NOMO-1 treated with DMSO at 0.1 percent for 48 hours (cell line): ENCODE results near the gene IRGQ.
A peak's percentile ranks its signal among the peaks of the same experiment; 100 is the strongest.
"Not testable (repeated sequence)": the region's sequence is repeated elsewhere in the genome, so short reads cannot be mapped to it uniquely, and the experiment has no call there.

ENCODE experiments used
- DNase-seq: peaks from one replicate; lab custom pipeline; 2025; ENCODE audit not compliant: unreplicated experiment; lab: John Stamatoyannopoulos, UW

Gene IRGQ

DNA sequence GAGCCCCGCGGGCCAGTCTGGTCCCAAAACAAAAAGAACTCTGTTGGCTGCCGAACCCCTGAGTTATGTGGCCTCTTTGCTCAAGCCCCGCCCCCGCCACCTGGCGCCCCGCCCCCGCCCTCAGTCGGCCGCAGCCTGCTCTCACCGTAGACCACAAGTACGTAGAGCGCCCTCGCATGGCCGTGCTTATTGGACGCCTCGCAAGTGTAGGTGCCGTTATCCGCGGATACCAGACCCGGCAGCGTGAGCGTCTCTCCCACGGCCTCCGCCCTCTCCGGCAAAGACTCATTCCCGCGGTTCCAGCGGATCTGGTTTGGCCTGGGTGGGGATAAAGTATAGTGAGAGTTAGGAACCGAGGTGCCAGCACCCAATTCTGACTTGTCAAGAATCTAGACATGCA lies 29.0 kb upstream of the IRGQ start:
- no peak for DNase-seq

DNA sequence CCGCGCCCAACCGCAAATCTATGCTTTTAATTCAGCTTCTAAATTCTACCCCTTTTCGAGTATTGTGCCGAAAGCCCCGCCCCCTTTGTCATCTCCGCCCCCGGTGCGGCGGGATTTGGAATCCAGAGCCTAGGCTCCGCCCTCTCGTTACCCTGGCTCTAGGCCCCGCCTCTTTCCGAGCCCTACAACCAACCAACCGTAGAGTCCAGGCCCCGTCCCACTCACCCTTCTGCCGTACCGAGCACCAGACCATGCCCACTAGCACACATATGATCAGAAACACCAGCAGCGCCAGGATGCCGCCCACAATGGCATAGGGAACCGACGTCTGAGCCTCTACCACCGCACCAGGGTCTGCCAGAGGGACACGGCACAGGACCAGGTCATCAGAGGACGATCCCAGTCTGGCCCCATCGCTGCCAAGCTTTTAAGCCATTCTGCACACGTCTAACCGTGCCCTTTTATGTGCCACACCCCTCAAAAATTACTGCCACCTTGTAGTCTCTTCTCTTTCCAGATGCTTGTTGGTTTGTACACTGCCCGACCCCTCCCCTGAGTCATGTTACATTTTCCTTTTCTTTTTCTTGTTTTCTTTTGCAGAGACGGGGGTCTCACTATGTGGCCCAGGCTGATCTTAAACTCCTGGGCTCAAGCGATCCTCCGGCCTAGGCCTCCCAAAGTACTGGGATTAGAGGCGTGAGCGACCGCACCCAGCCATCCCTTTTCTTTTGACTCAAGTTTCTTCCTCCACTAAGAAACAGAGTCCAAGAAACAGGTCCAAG lies 28.1 kb upstream of the IRGQ start:
- DNase-seq: no peak

DNA sequence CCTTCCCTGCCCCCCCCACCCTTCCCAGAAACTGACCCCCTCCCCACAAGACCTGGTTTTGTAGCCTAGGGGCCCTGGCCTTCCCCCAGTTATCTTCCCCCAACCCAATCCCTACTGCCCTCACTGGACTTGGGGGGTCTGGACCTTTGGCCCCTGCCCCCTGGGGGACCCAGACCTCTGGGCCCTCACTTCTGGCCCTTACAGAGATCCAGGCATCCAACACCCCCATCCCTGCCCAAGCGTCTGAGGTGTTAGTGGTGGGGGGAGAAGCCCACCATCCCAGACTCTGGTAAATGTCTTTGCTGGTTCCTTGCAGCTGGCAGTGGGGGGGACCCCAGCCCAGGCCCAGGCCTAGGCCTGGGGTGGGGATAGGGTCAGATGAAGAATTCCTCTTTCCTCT lies 27.0 kb upstream of the IRGQ start:
- DNase-seq: no peak

DNA sequence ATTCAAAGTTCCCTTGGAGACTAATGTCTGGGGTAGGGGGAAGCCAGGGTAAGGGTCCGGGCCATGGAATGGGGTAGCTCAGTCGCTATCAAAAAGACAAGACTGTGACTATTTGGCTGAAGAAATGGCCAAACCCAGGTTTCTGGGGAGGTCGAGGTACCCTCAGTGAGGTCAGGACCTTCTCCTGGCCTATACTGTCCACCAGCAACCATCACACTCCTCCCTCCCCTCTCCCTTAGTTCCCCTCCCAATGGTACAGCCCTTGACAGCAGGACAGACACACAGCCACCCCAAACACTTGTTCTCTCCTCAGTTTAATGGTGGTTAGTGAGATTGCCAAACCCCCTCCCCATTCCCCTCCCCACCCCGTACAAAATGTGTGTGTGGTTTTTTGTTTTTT lies 26.1 kb upstream of the IRGQ start:
- no peak for DNase-seq

DNA sequence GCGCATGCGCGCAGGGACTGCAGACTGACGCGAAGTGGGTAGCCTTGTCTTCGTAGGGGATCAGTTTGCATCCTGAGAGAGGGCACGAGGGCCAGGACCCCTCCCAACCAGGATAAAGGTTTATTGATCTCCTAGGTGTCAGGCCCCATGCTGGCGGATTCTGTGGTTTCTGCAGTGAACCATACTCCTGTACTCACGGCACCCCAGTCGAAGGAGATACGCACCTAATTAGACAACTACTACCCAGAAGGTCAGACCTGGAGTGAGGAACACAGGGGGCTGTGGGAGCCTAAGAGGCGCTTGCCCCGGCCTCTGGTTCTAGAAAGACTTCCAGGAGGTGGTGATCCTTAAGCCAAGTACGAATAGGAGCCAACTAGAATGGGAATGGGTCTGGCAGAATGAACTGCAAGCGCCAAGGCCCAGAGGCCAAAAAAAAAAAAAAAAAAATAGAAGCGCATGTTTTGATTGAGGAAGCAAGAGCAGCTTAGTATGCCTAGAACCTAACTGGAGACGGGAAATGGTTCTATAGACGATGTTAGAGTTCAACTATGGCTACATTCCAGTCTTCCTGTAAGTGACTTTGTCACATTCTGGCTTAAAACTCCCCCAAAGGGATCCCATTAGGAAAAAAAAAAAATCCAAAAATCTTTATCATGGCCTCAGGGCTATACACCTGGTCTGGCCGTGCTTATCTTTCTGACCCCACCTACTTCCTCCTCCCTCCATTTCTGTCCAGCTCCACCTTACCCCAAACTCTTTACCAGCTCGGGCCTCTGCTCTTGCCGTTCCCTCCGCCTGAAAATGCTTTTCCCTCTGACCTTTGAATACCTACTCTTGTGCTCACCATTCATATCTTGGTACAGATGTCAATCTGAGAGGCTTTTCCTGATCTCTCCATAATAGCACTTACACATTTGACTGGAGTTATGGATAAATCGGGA lies 24.4 kb upstream of the IRGQ start:
- DNase-seq: no peak

DNA sequence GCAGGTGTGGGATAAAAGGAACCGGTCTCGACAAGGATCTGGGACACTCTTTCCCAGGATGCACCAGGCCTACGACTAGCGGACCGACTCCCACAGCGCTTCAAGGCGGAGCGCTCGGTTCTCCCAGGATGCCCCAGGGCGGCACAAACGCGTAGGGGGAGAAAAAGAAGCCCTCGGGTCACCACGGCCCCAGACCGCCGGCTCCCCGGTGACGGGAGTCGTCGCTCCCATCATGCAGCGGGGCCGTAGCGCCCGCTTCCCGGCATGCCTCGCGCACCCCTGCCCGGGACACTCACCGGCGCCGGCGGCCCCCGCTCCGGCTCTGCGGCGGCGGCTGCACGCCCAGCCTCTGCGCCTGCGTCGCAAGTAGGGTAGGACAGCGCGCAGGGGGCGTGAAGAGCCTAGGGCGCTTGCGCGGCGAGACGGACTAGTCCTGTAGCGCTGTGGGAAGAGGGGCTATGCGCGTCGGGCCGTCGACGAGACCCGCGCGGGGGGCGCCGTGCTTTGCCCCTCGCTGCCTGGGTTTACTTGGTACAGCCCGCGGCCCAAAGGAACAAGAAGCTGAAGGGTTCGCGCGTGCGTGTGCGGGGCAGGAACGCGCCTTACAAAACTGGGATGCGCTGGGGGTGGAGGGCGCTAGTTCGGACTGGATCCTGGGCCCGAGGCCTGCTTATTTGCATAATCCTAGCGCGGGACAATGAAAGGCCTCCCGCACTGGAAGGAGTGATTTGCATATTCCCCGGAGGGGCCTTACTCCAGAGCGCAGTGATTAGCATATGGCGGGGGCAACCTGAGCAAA lies 23.5 kb upstream of the IRGQ start, which contains the start of gene ZNF428:
Gene ZNF428, minus strand, starts transcription at position 368 of the 799 bp plus-strand sequence. CDS start 5,325 bp downstream, outside the sequence.
- DNase-seq: peak; percentile 69

DNA sequence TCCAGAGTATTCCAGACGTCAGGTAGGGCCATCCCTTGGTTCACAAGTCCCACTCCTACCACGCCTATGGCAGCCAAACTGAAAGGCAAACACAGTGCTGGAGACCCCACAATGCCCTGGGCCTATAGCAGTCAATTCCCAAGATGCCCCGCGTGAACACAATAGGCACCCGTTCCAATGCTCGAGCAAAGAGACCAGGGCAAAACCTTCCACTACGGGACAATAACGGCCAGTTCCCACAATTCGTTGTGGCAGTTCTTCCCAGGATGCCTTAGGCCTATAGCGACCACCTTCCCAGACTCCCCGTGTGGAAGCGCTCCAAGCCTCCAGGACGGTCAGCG lies 23.0 kb upstream of the IRGQ start:
- peak; percentile 11 for DNase-seq

DNA sequence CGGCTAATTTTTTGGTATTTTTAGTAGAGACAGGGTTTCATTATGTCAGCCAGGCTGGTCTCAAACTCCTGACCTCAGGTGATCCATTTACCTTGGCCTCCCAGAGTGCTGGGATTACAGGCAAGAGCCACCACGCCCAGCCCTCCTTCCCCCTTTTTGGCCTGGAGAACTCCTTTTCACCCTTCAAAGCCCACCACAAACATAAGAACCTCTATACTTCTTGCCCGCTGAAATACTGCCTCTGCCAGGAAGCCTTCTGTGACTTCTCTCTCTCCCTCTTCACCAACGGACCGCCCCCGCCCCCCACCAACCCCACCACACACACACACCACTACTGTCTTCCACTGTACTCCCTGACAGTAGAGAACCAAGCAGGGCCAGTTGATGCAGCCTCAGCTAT lies 21.0 kb upstream of the IRGQ start:
- no peak for DNase-seq

DNA sequence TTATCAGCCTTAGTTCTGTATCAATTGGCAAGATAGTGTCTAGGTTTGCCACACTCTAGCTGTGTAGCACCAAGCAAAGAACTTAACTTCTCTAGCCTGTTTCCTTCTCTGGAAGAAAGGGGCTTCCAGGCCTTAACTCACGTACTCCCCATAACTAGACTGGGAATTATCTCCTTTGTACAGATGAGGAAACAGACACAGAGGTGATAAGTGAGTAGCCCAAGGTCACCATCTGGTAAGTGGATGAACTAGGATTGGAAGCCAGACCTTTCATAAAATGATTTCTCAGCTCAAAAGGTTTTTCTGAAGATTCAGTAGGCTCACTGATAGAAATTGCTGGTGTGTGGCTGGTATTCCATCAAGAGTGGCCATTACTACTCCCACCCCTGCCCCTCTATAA lies 20.4 kb upstream of the IRGQ start:
- DNase-seq: no peak

DNA sequence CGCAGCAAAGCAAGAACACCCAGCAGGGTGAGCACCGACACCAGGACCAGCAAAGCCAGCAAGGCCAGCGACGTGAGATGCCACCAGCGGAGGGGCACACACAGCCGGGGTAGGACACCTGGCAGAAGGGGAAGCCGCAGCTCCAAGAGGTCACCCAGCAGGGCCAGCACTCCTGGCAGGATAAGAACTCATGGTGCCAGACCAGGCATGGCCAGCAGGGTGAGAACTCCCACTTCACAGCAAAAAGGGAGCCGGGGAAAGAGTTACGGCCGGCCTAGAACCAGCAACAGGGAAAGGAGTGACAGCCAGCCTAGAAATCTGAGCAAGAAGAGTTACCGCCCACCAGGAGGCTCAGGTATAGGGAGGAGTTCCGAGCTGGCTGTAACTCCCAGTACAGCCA lies 16.4 kb upstream of the IRGQ start:
- DNase-seq: no peak

DNA sequence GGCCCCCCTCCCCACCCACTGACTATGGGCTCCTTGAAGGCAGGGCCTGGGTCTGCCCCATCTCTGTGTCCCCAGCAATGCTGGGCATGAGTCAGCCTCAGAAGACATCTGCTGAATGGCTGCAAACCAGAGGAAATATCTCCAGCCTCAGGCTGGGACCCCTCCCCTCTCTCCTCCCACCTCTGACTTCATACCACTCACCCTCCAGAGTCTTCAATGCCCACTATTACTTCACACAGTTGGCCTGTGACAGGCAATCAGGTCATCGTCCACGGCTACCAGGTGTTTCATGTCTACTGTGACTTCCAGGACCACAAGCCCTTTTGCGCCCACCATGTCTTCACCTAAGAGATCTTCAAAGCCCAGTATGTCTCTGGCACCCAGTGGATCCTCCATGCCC lies 15.9 kb upstream of the IRGQ start, which contains the start of gene SRRM5:
Gene SRRM5, plus strand, starts transcription at position 301 of the 400 bp plus-strand sequence. Its CDS starts 34 bp downstream, at position 335.
- DNase-seq: no peak

DNA sequence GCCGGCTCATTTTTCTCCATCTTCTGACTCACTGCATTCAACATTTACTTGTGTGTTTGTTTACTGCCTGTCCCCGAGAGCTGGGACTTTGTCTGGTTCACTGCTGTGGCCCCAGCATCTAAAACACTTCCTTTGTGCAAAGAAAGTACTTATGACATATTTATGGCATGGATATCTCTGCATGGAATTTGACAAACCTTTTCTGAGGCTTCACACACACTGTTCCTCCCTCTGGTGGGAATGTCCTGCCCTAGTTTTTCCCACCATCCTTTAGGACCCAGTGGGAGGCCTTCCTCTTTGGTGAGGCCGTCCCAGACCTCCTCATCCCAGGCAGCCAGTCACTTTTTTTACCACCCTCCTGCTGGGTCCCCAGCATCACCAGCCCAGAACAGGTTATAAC lies 14.6 kb upstream of the IRGQ start:
- no peak for DNase-seq

DNA sequence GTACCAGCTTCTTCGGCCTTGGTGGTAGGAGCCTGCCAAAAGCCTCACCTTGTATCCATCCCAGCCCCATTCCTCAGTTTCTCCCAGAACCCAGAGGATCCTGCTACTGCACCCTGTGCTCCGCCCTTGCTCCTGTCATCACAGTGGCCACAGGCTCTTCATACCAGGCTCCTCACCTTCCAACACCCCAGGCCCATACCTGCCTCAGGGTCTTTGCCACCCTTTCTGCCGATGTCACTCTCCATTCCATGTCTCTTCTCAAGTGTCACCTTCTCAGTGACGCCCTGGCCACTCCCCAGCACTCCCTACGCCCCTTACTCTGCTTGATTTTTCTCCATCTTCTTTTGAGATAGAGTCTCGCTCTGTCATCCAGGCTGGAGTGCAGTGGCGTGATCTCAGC lies 13.9 kb upstream of the IRGQ start:
- no peak for DNase-seq

DNA sequence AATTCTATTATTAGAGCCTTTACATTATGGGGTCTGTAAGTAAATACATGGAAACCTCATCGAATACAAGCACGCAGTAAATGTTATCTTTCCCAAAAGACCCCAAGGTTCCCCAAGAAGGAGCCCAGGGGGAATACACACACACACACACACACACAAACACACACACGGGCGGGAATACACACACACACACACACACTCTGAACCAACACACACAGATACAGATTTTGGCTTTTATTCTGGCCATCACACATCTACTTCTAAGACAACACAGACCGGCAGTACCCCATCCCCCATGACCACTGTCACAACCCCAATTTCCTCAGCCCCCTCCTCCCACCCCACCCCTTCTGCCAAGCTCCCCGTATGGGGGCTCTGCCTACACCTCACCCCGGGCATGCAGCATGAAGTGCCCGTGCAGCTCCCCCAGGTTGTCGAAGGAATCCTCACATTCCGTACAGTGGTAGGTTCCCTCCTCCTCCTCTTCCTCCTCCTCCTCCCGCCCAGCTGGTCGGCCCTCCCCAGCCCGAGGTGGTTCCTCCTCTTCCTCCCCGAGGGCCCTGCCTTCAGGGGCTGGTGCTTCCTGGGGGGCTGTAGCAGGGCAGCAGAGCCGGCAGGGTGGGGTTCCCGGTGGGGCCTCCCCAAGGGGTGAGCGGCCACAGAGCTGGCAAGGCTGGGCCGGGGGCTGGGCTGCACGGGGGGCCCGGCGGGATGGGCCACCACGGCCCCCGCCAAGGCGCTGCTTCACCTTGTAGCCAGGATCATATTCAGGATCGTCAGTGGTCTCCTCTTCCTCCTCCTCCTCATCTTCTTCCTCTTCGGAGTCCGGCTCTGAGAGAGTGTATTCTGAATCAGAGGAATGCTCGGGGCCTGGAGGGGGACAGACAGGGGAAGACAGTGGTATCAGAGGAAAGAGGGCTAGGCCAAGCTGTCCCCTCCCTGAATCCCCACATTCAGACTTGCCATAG lies 11.6 kb upstream of the IRGQ start:
- DNase-seq: no peak

DNA sequence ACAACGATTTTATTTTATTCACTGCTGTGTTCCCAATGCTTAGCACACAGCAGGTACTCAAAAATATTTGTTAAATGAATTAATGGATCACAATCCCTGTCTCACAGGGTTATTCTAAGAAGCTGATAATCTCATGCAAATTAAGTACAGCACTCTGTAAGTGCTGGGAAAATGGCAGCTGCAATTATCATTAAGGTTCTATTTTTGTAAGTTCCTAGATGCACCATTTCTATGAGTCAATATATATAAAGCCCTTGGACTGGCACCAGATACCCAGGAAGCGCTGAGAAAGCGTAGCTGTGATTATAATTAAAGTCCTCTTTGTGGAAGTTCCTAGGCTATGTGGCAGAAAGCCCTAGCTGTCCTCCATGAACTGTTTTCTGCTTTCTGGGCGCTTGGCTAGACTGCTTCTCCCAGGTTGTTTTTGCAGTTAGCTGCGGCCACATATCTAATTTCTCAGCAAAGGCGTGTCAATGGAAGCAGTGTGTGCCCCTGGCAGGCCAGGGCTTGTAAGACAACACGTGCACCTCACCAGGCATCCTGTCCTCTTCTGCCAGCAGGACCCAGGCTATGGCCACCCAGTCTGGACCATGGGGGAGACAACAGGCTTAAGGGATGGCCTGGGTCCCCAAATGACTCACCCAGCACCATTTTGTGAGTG lies 10.8 kb upstream of the IRGQ start:
- DNase-seq: no peak

DNA sequence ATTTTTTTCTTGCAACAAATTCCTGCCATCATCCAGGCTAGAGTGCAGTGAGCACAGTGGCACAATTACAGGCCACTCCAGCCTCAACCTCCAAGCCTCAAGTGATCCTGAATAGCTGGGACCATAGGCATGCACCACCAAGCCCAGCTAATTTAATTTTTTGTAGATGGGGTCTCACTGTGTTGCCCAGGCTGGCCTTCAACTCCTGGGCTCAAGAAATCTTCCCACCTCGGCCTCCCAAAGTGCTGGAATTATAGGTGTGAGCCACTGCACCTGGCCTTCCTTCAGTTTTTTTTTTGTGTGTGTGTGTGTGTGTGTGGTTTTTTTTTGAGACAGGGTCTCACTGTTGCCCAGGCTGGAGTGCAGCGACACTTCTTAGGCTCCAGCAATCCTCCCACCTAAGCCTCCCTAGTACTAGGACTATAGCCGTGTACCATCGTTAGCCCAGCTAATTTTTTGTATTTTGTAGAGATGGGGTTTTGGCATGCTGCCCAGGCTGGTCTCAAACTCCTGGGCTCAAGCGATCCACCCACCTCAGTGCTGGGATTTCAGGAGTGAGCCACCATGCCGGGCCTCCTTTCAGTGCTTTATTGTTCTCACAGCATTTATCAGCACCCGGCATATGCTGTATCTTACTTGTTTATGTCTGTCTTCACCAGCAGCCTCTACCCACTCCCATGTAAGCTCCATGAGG lies 10.1 kb upstream of the IRGQ start:
- no peak for DNase-seq

DNA sequence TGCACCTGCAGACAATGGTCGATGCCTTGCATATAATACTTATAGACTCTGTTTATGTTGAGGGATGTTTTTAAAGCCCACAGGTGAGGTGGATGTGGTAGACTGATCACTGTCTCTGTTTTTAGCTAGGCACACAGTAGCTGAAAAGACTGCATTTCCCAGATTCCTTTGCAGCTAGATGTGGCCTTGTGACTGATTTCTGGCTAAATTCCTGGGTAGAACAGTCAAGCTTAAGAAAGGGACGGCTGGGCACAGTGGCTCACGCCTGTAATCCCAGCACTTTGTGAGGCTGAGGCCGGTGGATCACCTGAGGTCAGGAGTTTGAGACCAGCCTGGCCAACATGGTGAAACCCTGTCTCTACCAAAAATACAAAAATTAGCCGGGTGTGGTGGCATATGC lies 4.4 kb upstream of the IRGQ start:
- not testable (repeated sequence) for DNase-seq

DNA sequence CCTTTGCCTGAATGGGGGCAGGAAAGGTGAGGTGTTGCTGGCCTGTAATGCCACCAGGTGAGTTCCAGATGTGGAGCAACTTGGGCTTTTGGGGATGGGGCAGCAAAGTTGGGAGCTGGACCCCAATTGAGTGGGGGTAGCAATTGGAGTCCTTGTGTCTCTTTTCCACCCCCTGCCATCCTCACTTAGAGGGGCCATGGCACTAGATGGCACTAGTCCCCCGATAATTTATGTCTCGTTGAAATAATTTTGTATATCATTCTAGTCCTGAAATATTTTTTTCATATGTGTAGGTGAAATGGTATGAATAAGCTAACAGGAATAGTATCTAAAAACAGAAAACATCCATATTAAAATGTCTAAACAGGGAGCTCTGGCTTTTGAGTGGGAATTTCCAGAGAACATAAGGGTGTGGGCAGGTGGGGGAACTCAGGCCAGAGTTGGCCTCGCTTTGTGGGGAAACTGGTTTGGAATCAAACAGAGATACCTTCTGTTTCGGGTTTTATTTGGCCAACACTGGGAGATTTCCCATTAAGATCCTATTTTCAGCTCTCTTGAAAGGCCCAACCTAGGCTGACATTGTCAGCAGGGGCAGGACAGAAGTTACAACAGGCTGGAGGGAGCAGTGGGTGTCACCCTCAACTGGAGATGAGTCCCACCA lies 3.8 kb upstream of the IRGQ start:
- no peak for DNase-seq
